GM10266 (cell line): ENCODE data around the gene ZNF516.

Source experiments
- DNase-seq: peaks from one replicate; pipeline ENCODE4 v3.0.0; 2012; ENCODE audit errors: extremely low spot score
- CTCF ChIP-seq: IDR thresholded peaks from 2 replicates; pipeline ENCODE4 v1.5.1; 2012; ENCODE audit warnings: mild to moderate bottlenecking, low read depth; ENCODE audit not compliant: control insufficient read depth, insufficient read depth; ENCODE audit errors: missing control alignments

The ZNF516 gene

GRCh38 chr18:76521417-76522121 lies 26.5 kb upstream of the ZNF516 start:
- no peak for TF ChIP-seq CTCF
- DNase-seq: no peak

GRCh38 chr18:76518860-76519538 lies 24.0 kb upstream of the ZNF516 start:
- DNase-seq: no peak

GRCh38 chr18:76518123-76518859 lies 23.2 kb upstream of the ZNF516 start:
- no peak for DNase-seq
- TF ChIP-seq CTCF: no peak

More at GRCh38 chr18:76518860-76519538, 24.0 kb upstream of the ZNF516 start:
- no peak for TF ChIP-seq CTCF

- DNase-seq: no peak
- TF ChIP-seq CTCF: no peak
Measured at GRCh38 chr18:76515576-76515975, 20.5 kb upstream of the ZNF516 start.

- no peak for DNase-seq
- no peak for TF ChIP-seq CTCF
Measured at GRCh38 chr18:76514573-76514972, 19.5 kb upstream of the ZNF516 start.

- no peak for TF ChIP-seq CTCF
- DNase-seq: no peak
Measured at GRCh38 chr18:76507830-76508385, 12.9 kb upstream of the ZNF516 start.
